NCI-H128 (cell line): ENCODE results near the gene BTBD2.

Source experiments
- DNase-seq: peaks from one replicate; lab custom pipeline; 2025; ENCODE audit not compliant: unreplicated experiment; lab: John Stamatoyannopoulos, UW

Gene BTBD2

GRCh38 chr19:1944088-1944915 is 71.2 kb downstream of the BTBD2 start:
- no peak for DNase-seq

- DNase-seq, result no peak
Observed at GRCh38 chr19:1943661-1944087, 71.8 kb downstream of the BTBD2 start.

GRCh38 chr19:1942934-1943555 is 72.5 kb downstream of the BTBD2 start:
- no peak for DNase-seq

- no peak for DNase-seq
Observed at GRCh38 chr19:1942078-1942933, 73.2 kb downstream of the BTBD2 start.

- DNase-seq, result no peak
Observed at GRCh38 chr19:1941146-1942077, 74.1 kb downstream of the BTBD2 start, which contains the start of gene CSNK1G2. TSS of gene CSNK1G2 (plus strand) at chr19:1941172. CDS start at chr19:1969773, 28,601 bp downstream.

GRCh38 chr19:1938071-1938470 is 77.4 kb downstream of the BTBD2 start:
- DNase-seq, result no peak

GRCh38 chr19:1936916-1937610 is 78.5 kb downstream of the BTBD2 start:
- DNase-seq, result no peak

GRCh38 chr19:1936430-1936829 is 79.1 kb downstream of the BTBD2 start:
- DNase-seq, result no peak

GRCh38 chr19:1935484-1936208 is 79.9 kb downstream of the BTBD2 start:
- DNase-seq, result no peak
